GM12801 (cell line): ENCODE measurements around the gene SHF.

Experiments
- CTCF ChIP-seq: IDR thresholded peaks from one replicate; pipeline ENCODE4 v1.5.1; 2011; ENCODE audit warnings: control low read depth; ENCODE audit not compliant: insufficient read length; ENCODE audit errors: extremely low read depth

SHF gene

GRCh38 chr15:45225506-45226273, 37.9 kb upstream of the SHF start:
- no peak for TF ChIP-seq CTCF

GRCh38 chr15:45224621-45225217, 37.0 kb upstream of the SHF start:
- TF ChIP-seq CTCF, result no peak

- no peak for TF ChIP-seq CTCF
These were observed 34.2 kb upstream of the SHF start for GRCh38 chr15:45221967-45222366.

GRCh38 chr15:45221053-45221599, 33.4 kb upstream of the SHF start:
- TF ChIP-seq CTCF, result no peak

GRCh38 chr15:45212493-45212892, 24.7 kb upstream of the SHF start:
- TF ChIP-seq CTCF, result no peak

GRCh38 chr15:45205192-45205591, 17.4 kb upstream of the SHF start:
- peak; percentile 39 for TF ChIP-seq CTCF

- TF ChIP-seq CTCF, result no peak
These were observed 15.4 kb upstream of the SHF start for GRCh38 chr15:45203182-45203581.
